GM19324 (cell line): ENCODE measurements around the gene GTF2A2.
"Not testable (repeated sequence)": the region's sequence is repeated elsewhere in the genome, so short reads cannot be mapped to it uniquely, and the experiment has no call there.

Experiments used
- ATAC-seq: cut with Tn5 transposase; IDR thresholded peaks from one replicate; pipeline ENCODE4 v1.9.1; 2021; ENCODE audit warnings: mild to moderate bottlenecking, moderate library complexity; ENCODE audit not compliant: unreplicated experiment, low FRiP score

Gene GTF2A2

GRCh38 chr15:59676565-59676964 is 19.2 kb upstream of the GTF2A2 start:
- ATAC-seq: no peak

GRCh38 chr15:59674361-59674877 is 17.1 kb upstream of the GTF2A2 start:
- ATAC-seq: no peak

GRCh38 chr15:59668556-59668955 is 11.2 kb upstream of the GTF2A2 start:
- ATAC-seq: no peak

GRCh38 chr15:59662260-59662659 is 4.9 kb upstream of the GTF2A2 start:
- no peak for ATAC-seq

GRCh38 chr15:59659366-59659765 is 2.1 kb upstream of the GTF2A2 start:
- no peak for ATAC-seq

GRCh38 chr15:59657635-59658125 is 365 bp upstream of the GTF2A2 start:
- peak; percentile 3 for ATAC-seq

- no peak for ATAC-seq
Observed at GRCh38 chr15:59654046-59654445, 3.3 kb downstream of the GTF2A2 start.

GRCh38 chr15:59649603-59650002 is 7.7 kb downstream of the GTF2A2 start:
- no peak for ATAC-seq

GRCh38 chr15:59647085-59647484 is 10.2 kb downstream of the GTF2A2 start:
- no peak for ATAC-seq

GRCh38 chr15:59646277-59646676 is 11.0 kb downstream of the GTF2A2 start:
- no peak for ATAC-seq

- not testable (repeated sequence) for ATAC-seq
Observed at GRCh38 chr15:59645812-59646211, 11.5 kb downstream of the GTF2A2 start.

GRCh38 chr15:59644756-59645155 is 12.6 kb downstream of the GTF2A2 start:
- no peak for ATAC-seq

GRCh38 chr15:59642351-59642750 is 15.0 kb downstream of the GTF2A2 start:
- ATAC-seq: no peak

- not testable (repeated sequence) for ATAC-seq
Observed at GRCh38 chr15:59637507-59637906, 19.8 kb downstream of the GTF2A2 start.

GRCh38 chr15:59636184-59636583 is 21.1 kb downstream of the GTF2A2 start:
- no peak for ATAC-seq

- ATAC-seq: no peak
Observed at GRCh38 chr15:59632714-59633113, 24.6 kb downstream of the GTF2A2 start.

- ATAC-seq: peak; percentile 50
Observed at GRCh38 chr15:59622289-59622688, 35.0 kb downstream of the GTF2A2 start.

GRCh38 chr15:59618406-59618805 is 38.9 kb downstream of the GTF2A2 start:
- ATAC-seq: no peak

- no peak for ATAC-seq
Observed at GRCh38 chr15:59616379-59616778, 40.9 kb downstream of the GTF2A2 start.

GRCh38 chr15:59615661-59616060 is 41.7 kb downstream of the GTF2A2 start:
- ATAC-seq: no peak

- ATAC-seq: no peak
Observed at GRCh38 chr15:59614153-59614552, 43.2 kb downstream of the GTF2A2 start.

GRCh38 chr15:59611276-59612260 is 45.7 kb downstream of the GTF2A2 start, which contains the start of gene GCNT3:
TSS of gene GCNT3 (plus strand) at chr15:59611783. CDS start at chr15:59618239, 6,456 bp downstream.
- no peak for ATAC-seq
